ENCODE measurements around the gene U2AF1L4.

The U2AF1L4 gene

DNA sequence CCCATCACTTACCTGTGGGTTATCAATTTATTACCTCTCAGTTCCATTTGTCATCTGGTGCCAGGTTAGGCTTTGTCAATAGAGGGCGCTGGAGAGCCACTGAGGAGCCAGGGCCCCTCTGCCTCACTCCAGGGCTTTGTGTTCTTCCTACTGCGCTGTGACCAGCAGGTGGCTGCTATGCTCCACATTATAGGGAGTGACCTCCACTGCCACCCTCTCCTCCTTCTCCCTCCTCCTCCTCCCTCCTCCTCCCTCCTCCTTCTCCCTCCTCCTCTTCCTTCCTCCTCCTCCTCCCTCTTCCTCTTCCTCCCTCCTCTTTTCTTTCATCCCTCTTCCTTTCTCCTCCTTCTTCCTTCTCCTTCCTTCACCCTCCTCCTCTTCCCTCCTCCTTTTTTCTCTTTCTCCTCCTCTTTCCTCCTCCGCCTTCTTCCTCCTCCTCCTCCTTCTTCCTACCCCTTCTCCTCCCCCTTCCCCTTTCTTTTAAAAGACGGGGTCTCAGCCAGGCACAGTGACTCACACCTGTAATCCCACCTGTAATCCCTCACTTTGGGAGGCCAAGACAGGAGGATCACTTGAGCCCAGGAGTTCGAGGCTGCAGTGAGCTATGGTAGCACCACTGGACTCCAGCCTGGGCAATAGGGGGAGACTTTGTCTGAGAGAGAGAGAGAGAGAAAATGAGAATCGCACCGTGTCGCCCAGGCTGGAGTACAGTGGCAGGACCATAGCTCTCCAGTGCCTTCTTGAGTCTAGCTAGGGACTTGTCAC lies 51.2 kb downstream of the U2AF1L4 start:
- TF ChIP-seq, protein P1, sequence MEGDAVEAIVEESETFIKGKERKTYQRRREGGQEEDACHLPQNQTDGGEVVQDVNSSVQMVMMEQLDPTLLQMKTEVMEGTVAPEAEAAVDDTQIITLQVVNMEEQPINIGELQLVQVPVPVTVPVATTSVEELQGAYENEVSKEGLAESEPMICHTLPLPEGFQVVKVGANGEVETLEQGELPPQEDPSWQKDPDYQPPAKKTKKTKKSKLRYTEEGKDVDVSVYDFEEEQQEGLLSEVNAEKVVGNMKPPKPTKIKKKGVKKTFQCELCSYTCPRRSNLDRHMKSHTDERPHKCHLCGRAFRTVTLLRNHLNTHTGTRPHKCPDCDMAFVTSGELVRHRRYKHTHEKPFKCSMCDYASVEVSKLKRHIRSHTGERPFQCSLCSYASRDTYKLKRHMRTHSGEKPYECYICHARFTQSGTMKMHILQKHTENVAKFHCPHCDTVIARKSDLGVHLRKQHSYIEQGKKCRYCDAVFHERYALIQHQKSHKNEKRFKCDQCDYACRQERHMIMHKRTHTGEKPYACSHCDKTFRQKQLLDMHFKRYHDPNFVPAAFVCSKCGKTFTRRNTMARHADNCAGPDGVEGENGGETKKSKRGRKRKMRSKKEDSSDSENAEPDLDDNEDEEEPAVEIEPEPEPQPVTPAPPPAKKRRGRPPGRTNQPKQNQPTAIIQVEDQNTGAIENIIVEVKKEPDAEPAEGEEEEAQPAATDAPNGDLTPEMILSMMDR (IDR thresholded peaks at IDR 0.05; ENCODE audit: insufficient read depth, low read length, missing control alignments) = peak; percentile 96
- no peak for DNase-seq (ENCODE audit: low read depth, low spot score)
- ChIA-PET CTCF (interaction anchor here (0.6 to 2.7 kb wide), 20 partner anchors 8 to 341 kb away, joined by 3 to 28 read pairs (median 4); partner anchors contain the start of genes COX6B1, PSENEN and U2AF1L4), POLR2A (no interaction called here)
- no peak overlapping the region for H3K4me3 ChIP-seq (ENCODE audit: low read depth, low read length)

DNA sequence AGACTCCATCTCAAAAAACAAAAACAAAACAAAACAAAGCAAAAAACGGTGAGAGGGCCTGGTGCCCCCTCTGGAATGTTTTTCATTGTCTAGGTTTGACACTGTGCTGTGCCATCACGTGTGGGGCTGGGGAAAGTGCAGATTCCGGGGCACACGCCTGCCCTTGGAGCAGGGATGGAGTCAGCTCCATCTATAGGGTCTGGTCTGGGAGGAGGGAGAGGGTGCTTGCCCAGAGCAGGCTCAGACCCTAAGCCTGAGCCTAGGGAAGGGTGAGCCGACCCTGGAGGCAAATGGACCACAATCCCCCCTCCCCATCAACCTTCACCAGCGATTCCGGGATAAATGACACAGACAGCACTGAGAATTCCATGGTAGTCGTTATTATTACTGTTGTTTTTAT lies 51.8 kb downstream of the U2AF1L4 start:
- POLR2A ChIA-PET = no interaction called here
- TF ChIP-seq, protein P1 (IDR thresholded peaks at IDR 0.05; ENCODE audit: insufficient read depth, low read length, missing control alignments) = no peak
- CTCF ChIA-PET = interaction anchor here (0.6 to 2.4 kb wide), 22 partner anchors 9 to 149 kb away, joined by 3 to 28 read pairs (median 4); partner anchors contain the start of genes IGFLR1 and KMT2B
- no peak for DNase-seq (ENCODE audit: low read depth, low spot score)
- H3K4me3 ChIP-seq (ENCODE audit: low read depth, low read length) = no peak overlapping the region
